NCI-H1694 (cell line): ENCODE results near the gene BCL7B.
A peak's percentile ranks its signal among the peaks of the same experiment; 100 is the strongest.
"Not testable (repeated sequence)": the region's sequence is repeated elsewhere in the genome, so short reads cannot be mapped to it uniquely, and the experiment has no call there.

ENCODE experiments used
- DNase-seq: peaks from one replicate; lab custom pipeline; 2025; lab: John Stamatoyannopoulos, UW

Gene BCL7B

DNA sequence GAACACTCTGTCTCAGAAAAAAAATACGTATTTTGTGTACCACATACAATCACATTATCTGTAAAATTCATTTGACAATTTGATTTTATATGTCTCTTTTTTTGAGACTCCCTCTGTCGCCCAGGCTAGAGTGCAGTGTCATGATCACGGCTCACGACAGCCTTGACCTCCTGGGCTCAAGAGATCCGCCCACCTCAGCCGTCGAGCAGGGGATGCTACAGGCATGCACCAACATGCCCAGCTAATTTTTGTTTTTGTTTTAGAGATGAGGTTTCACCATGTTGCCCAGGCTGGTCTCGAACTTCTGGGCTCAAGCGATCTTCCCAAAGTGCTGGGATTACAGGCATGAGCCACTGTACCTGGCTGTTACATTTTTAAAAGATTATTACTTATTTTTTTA is 23.7 kb downstream of the BCL7B start:
- no peak for DNase-seq

DNA sequence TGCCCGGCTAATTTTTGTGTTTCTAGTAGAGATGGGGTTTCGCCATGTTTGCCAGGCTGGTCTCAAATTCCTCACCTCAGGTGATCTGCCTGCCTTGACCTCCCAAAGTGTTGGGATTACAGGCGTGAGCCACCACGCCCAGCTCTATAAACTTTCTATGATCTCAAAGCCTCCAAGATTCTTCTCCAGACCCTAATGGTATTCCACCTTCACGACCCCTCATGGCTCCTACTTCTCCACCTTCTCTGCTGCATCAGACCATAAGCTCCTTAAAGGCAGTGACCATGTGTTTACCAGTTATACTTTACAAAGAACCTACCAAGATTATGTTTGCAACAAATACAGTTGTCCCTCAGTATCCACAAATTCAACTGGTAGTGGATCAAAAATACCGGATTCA is 25.3 kb downstream of the BCL7B start:
- DNase-seq: no peak

GRCh38 chr7:73530800-73531199 is 26.7 kb downstream of the BCL7B start:
- DNase-seq: no peak

GRCh38 chr7:73526896-73527821 is 30.3 kb downstream of the BCL7B start:
- no peak for DNase-seq

DNA sequence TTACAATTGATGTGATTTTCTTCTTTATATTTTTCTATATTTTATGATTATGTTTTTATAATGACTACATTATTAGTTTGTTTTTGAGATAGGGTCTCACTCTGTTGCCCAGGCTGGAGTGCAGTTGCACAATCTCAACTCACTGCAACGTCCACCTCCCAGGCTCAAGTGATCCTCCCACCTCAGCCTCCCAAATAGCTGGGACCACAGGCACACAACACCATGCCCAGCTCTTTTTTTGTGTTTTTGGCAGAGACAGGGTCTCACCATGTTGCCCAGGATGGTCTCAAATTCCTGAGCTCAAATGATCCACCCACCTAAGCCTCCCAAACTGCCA is 31.4 kb downstream of the BCL7B start:
- not testable (repeated sequence) for DNase-seq

DNA sequence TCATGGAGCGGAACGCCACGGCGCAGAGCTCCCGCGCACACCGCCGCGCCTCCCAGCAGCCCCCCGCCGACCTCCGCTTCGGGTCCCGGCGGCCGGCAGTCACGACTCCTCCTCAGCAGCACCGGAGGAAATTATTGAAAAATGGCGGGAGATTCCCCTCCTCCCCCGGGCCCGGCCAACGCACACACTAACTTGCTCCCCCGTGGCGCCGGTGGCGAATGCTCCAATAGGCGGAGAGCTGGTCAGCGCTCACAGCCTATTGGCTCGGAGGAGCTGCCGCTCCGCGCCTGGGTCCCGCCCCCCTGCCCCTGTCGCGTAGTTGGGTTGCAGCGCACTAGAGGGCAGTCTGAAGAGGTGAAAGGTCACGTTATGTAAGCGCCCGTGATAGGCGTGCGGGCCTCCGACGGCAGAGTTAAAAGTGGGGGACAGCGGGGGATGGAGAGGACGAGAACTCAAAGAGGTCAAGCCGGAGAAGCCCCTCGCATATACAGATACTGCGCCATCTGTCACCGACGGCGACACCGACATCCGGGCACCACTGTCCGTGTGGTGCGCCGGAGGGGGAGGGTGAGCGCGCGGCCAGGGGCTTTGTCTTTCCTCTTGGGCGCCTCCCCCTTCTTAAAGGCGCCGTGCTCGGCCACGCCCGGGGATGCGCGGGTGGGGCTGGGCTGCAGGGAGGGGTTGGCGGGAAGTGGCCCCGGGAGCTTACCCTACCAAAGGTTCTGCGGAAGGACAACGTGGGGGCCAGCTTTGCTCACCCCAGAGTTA is 35.2 kb downstream of the BCL7B start, which contains the start of gene BAZ1B:
TSS of gene BAZ1B (minus strand) at position 189 of the 768 bp plus-strand sequence. CDS start 360 bp downstream, outside the sequence.
- DNase-seq: peak; percentile 96

GRCh38 chr7:73521636-73522104 is 35.8 kb downstream of the BCL7B start:
- no peak for DNase-seq

DNA sequence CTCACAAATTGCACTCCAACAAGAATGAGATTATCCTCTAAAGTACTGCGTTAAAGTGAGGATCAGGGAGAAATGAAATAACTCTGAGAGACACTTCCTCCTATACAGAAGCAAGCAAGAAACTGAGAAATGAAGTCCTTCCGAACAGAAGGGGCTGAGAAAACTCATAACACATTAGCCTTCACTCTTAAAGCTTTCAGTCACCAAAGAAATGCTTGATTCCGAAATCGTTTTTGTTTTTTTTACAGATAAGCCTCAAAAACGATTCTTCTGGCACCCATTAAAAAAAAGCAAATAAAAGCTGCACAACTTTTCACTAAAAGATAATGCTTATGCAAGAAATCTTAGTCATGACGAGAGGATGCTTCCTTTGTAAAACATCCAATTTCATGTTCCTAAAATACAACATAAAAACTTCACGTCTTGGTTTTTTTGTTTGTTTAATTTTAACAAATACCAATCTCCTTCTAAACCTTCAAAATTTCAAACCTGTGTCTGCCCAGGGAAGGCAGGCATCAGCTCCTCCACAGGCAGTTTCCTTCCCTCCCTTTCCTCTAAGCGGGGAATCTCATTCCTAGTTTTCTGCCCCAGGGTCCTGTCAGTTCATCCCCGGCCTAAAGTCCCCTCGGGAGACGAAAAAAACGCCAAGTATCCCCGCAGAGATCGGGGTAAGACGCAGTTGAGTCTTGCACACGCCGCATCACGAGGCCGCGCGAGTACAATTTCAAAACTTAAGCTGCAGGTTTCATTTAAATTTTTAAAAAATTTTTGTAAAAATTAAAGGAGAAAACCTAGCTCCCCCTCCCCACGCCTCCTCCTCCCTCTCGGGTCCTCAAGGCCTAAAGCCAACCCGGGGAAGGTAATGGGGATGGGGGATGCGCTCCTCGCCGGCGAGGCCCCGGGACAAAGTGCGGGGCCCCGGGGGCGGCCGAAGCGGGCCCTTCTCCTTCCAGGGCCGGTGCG is 36.5 kb downstream of the BCL7B start:
- no peak for DNase-seq

DNA sequence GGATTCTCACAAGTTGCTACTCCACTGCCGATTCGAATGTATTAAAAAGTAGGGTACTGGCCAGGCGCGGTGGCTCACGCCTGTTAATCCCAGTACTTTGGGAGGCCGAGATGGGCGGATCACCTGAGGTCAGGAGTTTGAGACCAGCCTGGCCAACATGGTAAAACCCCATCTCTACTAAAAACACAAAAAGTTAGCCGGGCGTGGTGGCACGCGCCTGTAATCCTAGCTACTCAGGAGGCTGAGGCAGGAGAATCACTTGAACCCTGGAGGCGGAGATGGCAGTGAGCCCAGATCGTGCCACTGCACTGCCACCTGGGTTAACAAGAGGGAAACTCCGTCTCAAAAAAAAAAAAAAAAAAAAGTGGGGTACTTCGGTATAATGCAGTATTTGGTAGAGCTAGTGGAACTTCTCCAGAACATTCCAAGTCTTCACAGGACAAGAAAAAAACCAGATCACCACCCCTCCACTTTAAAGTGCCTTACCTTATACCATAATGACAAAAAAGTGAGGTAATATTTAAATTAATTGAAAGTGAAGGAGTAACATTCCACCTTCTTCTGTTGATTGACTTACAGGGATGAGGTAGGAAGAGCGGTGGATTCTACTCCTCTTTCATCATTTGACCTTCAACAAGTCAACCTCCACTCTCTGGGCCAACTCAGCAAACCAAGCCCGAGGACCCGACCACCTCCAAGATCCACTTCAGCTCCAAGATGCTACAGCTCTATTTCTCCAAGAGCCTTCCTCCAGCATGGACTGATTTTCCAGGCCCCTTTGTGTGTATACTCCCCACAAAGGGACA is 37.4 kb downstream of the BCL7B start:
- no peak for DNase-seq

GRCh38 chr7:73518470-73518869 is 39.0 kb downstream of the BCL7B start:
- DNase-seq: no peak

DNA sequence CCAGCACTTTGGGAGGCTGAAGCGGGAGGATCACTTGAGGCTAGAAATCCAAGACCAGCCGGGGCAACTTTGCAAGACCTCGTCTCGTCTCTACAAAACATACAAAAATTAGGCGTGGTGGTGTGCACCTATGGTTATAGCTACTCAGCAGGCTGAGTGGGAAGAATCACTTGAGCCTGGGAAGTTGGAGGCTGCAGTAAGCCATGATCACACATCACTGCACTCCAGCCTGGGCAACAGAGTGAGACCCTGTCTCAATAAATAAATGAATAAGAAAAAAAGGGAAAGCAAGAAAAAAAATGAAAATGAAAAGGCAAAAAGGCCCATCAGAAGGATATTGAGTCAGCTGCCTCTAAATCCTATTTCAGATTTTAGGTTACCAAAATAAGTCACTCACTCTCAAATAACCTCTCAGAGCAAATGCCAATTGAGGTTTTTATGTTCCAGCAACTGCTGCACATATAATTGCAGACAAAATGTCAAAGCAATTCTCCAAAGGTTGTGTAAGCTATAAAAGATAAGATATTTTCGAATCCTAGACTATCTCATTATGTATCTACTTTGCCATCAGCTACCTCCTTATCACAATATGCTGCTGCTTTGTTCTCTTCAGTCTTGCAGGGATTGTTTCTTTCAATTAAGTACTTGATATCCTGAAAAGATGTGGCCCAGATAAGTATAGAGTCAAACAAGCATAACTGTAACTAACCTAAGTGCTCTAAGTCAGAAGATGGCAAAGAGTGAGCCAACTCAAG is 40.1 kb downstream of the BCL7B start:
- no peak for DNase-seq

GRCh38 chr7:73515178-73515577 is 42.3 kb downstream of the BCL7B start:
- DNase-seq: no peak

DNA sequence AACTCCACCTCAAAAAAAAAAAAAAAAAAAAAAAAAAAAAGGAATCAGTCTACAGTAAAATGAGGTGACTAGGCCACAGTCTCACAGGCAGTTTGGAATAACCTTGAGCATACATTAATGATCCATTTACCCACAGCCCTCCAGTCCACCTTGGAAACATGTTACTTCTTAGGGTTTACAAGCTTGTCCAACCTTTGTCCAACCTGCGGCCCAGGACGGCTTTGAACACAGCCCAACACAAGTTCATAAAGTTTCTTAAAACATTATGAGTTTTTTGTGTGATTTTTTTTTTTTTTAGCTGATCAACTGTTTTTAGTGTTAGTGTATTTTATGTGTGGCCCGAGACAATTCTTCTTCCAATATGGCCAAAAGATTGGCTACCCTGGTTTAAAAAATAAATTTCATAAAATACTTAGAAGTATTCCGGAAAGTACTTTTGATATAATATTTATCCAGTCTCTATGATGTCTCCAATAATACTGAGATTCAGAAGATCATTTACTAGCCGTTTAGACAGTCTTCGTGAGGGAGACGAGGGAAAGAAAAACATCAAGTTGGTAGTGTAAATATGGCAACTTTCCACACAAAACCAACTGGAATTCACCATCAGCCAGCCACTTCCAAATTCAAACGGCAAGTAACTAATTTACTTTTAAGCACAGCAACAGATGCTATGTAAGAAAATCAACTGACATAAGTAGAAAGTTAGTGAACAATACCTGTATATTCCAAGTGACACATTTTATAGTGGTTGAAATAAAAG is 45.3 kb downstream of the BCL7B start:
- no peak for DNase-seq

GRCh38 chr7:73509463-73509862 is 48.0 kb downstream of the BCL7B start:
- DNase-seq: no peak

GRCh38 chr7:73507556-73507955 is 49.9 kb downstream of the BCL7B start:
- DNase-seq: no peak

- no peak for DNase-seq
Observed at GRCh38 chr7:73504920-73505319, 52.6 kb downstream of the BCL7B start.

GRCh38 chr7:73504017-73504416 is 53.5 kb downstream of the BCL7B start:
- no peak for DNase-seq

DNA sequence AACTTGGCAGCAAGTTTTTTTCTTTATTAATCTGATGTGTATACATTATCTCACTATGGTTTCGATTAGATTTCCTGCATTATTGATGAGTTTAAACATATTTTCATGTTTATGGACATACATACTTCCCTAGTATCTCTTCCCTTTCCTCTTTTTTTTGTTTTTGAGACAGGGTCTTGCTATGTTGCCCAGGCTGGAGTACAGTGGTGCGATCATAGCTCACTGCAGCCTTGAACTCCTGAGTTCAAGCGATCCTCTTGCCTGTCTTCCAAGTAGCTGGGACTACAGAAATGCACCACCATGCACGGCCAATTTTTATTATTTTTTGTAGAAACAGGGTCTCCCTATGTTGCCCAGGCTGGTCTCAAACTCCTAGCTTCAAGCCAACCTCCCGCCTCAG is 54.3 kb downstream of the BCL7B start:
- no peak for DNase-seq

DNA sequence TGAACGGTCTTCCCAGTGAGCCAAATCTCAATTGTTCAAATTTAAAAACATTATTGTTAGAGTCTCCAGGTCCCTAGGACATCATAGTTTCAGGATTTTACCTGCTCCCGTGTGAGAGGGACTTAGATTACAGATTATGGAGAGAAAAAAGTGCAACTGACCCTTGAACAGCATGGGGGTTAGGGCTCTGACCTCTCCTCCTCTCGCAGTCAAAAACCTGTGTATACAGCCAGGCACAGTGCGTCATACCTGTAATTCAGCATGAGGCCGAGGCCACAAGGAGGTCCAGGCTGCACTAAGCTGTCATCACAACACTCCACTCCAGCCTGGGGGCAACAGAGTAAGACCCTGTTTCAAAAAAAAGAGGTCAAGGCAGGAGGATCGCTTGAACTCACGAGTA is 60.9 kb downstream of the BCL7B start:
- DNase-seq: no peak
